RWPE1 (cell line): ENCODE measurements around the gene IL16.

Experiments used
- CTCF ChIA-PET: fragments of 350-600 bp; sonication (Branson Sonifier 250); formaldehyde crosslinking; extraction: SDS; loops from one replicate; lab custom pipeline; 2021; lab: Yijun Ruan, JAX
- POLR2A ChIA-PET: fragments of 400-600 bp; formaldehyde crosslinking; extraction: SDS; loops from one replicate; lab custom pipeline; 2020; ENCODE audit warnings: antibody characterized with exemption; ENCODE audit not compliant: low non-redundant PET; lab: Yijun Ruan, JAX
- DNase-seq: peaks from one replicate; pipeline ENCODE4 v3.0.0; 2012; ENCODE audit warnings: low spot score
- H3K27ac ChIP-seq: fragments of 450-650 bp; 2 replicates; pipeline ENCODE4 v1.5.1; 2017
- TF ChIP-seq, protein P1 (sequence below): fragments of 450-650 bp; conservative IDR thresholded peaks from 2 replicates; pipeline ENCODE4 v1.5.1; 2017; ENCODE audit warnings: low read depth, mild to moderate bottlenecking

Gene IL16

DNA sequence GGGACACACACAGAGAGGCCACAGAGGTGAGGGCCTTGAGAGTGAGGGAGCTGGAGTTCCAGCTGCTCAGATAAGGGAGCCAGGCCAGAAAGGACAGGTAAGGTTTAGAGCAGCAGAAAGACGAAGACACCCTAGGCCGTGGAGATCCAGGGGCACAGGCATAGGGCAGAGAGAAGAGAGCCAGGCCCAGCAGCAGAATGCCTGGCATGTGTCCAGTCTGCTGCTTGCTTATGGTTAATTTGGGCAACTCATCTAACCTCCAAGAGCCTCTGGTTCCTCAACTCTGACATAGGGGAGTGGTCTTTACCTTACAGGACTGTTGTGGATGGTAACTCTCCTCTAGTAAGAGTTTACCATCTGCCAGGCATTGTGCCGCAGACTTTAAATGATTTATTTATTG lies 91.4 kb downstream of the IL16 start:
- DNase-seq = no peak
- ChIA-PET CTCF (no interaction called here), POLR2A (no interaction called here)
- H3K27ac ChIP-seq = no peak overlapping the region
- TF ChIP-seq, protein P1, sequence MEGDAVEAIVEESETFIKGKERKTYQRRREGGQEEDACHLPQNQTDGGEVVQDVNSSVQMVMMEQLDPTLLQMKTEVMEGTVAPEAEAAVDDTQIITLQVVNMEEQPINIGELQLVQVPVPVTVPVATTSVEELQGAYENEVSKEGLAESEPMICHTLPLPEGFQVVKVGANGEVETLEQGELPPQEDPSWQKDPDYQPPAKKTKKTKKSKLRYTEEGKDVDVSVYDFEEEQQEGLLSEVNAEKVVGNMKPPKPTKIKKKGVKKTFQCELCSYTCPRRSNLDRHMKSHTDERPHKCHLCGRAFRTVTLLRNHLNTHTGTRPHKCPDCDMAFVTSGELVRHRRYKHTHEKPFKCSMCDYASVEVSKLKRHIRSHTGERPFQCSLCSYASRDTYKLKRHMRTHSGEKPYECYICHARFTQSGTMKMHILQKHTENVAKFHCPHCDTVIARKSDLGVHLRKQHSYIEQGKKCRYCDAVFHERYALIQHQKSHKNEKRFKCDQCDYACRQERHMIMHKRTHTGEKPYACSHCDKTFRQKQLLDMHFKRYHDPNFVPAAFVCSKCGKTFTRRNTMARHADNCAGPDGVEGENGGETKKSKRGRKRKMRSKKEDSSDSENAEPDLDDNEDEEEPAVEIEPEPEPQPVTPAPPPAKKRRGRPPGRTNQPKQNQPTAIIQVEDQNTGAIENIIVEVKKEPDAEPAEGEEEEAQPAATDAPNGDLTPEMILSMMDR = no peak

- H3K27ac ChIP-seq = no peak overlapping the region
- no peak for DNase-seq
- POLR2A ChIA-PET = no interaction called here
- TF ChIP-seq, protein P1 = no peak
- CTCF ChIA-PET = no interaction called here
Observed at GRCh38 chr15:81288616-81289015, 91.9 kb downstream of the IL16 start.

DNA sequence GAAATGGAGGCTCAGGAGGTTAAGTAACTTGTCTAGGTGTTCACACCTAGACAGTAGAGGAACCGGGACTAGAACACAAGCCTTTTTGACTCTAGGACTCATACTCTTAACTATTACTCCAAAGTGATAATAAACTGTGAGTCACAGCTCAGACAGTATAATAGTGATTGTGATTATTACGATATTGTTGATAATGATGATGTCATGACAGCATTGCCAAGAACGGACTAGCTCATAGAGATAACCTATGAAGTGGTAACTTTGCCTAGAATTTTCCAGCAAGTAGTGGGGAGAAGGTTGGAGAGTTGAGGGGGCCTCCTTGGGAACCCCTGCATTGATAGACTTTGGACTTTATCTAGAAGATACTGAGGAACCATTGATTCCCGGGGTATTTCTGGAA lies 93.2 kb downstream of the IL16 start:
- no peak overlapping the region for H3K27ac ChIP-seq
- DNase-seq = no peak
- POLR2A ChIA-PET = no interaction called here
- CTCF ChIA-PET = interaction anchor here (0.6 to 0.7 kb wide), 3 partner anchors 15 to 567 kb away, joined by 3 to 4 read pairs (median 4); no protein-coding TSS in a partner anchor
- TF ChIP-seq, protein P1 = no peak

DNA sequence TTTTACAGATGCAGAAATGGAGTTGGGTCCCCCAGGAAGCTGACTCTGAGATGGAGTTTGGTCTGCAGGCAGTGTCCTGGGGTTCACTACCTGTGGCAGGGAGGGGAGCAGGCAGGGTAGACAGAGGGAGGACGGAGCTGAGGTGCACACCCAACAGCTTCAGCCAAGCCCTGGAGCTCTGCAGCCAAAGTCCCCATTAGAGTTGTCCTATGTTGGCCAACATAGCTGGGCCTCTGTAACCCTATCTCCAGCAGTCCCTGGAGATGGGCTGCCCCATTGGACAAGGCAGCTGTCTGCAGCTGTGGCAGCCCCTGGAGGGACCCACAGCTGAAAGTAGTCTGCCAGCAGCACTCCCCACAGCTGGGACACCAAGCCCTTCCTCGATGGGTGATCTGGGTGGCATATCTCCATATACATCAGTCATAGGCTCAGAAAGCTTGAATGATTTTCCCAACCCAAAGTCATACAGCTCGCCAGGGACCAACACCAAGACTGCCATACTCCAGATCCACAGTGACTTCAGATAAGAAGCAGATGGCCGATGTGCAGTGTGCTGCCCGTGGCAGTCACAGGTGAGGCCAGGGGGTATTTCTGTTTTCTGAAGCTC lies 95.3 kb downstream of the IL16 start:
- ChIA-PET POLR2A (no interaction called here), CTCF (interaction anchor here (0.5 to 2.4 kb wide), 3 partner anchors 26 to 1666 kb away, joined by 3 to 7 read pairs (median 4); no protein-coding TSS in a partner anchor)
- TF ChIP-seq, protein P1 = no peak
- no peak for DNase-seq
- no peak overlapping the region for H3K27ac ChIP-seq

GRCh38 chr15:81292523-81293001 lies 95.9 kb downstream of the IL16 start:
- no peak overlapping the region for H3K27ac ChIP-seq
- ChIA-PET CTCF (interaction anchor here (0.5 to 2.4 kb wide), 3 partner anchors 26 to 1666 kb away, joined by 4 to 7 read pairs (median 4); no protein-coding TSS in a partner anchor), POLR2A (no interaction called here)
- TF ChIP-seq, protein P1 = no peak
- DNase-seq = no peak

- ChIA-PET CTCF (interaction anchor here (0.7 to 1.5 kb wide), 2 partner anchors 14 to 95 kb away, joined by 3 to 4 read pairs; no protein-coding TSS in a partner anchor), POLR2A (no interaction called here)
- DNase-seq = no peak
- H3K27ac ChIP-seq = no peak overlapping the region
- TF ChIP-seq, protein P1 = no peak
Observed at GRCh38 chr15:81293728-81294515, 97.2 kb downstream of the IL16 start.
